Inferior parietal cortex (tissue), 1 donor: ENCODE measurements around the gene DOCK4.

Experiments
- DNase-seq: peaks from one replicate; pipeline ENCODE4 v3.0.0-alpha.2; 2016; ENCODE audit errors: extremely low spot score

Gene DOCK4

GRCh38 chr7:112012242-112012641 is 194.0 kb downstream of the DOCK4 start:
- no peak for DNase-seq

DNA sequence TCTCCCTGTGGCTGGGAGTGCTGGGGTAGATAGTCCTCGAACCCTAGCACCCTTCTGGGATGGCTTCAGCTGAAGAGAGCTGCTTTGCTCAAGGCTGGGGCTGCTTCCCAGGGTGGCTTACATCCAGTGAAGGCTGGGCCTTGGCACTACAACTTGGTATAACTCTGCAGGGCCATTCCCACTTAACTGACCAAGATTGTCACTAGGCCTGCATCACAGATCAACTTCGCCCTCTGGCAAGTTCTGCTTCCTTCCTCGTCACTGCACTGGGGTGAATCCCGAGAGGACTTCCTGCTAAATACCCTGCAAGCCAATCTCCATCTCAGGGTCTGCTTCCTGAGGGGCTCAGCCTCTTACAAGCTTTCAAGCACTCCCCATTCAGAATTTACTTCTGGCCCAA is 195.2 kb downstream of the DOCK4 start:
- DNase-seq, result no peak

DNA sequence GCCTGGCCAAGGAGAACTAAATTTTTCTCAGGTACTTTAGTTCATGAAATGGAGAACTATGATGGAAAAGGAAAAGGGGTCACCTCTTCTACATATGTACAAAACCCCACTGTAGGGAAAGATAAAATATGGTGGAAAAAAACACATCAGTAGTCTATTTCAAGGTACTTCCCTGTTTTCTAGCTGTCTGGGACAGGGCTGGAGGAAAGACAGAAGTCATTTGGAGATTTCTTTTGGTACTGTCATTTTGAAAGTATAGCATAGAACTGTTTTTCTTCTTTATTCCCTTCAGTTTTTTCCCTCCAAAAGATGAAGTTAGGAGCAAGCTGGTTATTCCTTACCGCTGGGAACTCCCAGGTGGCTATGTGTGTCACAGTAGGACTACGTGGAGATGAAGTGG is 196.1 kb downstream of the DOCK4 start:
- DNase-seq, result no peak

DNA sequence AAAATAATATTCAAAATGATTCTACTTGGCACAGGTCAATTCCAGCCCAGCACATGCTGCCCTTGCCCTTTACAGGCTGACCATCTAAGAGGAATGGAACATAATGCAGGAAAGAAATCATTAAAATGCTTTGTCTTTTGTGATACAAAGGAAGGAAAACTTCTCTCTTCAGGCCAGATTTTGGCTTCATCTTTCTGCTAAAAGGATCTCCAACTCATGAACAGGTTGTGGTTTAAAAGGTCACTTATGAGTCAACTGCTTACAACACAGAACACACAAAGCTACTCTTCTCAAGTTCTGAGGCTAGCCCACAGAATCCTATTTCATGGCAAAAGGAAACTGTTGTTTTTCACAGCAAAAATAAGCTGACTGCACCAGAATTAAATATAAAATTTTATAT is 197.1 kb downstream of the DOCK4 start:
- no peak for DNase-seq

GRCh38 chr7:112007185-112007584 is 199.0 kb downstream of the DOCK4 start:
- no peak for DNase-seq

- DNase-seq, result no peak
Measured at GRCh38 chr7:112006071-112006470, 200.1 kb downstream of the DOCK4 start.

DNA sequence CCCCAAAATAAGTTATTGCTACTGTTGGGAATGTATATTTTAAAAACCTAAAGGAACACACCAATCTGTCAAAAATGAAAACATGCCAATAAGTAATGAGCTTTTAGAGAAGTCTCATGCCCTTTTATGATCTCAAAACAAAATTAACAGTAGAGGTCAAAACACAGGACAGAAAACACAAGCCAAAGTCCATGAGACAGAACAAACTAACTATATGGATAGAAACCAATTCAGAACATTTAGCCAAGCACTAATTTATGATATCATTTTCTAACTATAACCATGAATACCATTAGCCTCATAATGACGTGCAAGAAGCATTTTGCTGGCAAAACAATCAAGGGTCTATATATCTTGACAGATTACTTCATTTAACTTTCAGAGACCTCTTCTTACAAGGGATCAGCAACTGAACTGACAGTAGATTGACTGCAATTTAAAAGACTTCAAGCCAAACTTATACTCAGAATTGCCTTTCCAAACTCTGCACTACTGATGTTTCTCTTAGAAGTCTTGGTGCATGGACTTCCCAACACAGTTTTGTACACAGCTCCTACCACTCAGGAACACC is 200.9 kb downstream of the DOCK4 start:
- DNase-seq, result no peak

DNA sequence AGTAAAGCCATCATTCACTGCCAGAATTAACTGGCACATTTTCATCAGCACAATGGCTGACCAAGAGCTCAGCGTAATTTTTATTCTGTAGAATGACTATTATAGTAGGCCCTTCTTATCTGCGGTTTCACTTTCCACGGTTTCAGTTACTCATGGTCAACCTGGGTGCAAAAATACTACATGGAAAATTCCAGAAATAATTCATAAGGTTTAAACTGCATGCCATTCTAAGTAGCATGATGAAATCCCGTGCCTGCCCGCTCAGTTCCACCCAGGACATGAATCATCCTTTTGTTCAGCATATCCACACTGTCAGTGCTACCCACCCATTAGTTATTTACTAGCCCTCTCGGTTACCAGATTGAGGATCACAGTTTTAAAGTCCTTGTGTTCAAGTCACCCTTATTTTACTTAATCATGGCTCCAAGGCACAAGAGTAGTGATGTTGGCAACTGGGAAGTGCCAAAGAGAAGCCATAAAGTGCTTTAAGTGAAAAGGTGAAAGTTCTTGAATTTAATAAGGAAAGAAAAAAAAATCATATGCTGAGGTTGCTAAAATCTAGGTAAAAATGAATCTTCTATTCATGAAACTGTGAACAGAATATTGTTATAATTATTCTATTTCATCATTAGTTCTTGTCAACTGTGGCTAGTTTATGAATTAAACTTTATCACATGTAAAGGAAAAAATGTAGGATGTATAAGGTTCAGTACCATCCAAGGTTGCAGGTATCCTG is 204.9 kb downstream of the DOCK4 start:
- no peak for DNase-seq

- DNase-seq, result no peak
Measured at GRCh38 chr7:111998326-111998725, 207.9 kb downstream of the DOCK4 start.

GRCh38 chr7:111997546-111997945 is 208.7 kb downstream of the DOCK4 start:
- DNase-seq, result no peak

GRCh38 chr7:111992601-111993000 is 213.6 kb downstream of the DOCK4 start:
- DNase-seq, result no peak

- no peak for DNase-seq
Measured at GRCh38 chr7:111990643-111991042, 215.6 kb downstream of the DOCK4 start.

DNA sequence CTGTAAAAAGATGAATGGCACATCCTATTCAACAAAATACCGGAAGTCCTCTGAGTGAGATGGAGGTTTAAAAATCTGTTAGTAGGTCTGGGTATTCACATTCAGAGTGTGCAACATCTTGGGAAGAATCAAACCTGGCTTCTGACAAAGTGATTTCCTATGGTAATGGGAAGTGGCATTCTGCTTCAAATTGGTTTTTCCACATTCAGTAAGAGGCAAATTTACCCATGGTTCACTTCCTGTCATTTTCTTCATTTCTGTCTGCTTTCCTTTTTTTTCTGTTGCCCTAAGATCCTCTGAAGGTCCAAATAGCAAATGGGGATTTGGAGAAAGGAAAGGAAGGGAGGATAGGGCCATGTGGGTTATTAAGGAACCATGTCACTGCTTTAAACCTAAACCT is 218.3 kb downstream of the DOCK4 start:
- DNase-seq, result no peak

DNA sequence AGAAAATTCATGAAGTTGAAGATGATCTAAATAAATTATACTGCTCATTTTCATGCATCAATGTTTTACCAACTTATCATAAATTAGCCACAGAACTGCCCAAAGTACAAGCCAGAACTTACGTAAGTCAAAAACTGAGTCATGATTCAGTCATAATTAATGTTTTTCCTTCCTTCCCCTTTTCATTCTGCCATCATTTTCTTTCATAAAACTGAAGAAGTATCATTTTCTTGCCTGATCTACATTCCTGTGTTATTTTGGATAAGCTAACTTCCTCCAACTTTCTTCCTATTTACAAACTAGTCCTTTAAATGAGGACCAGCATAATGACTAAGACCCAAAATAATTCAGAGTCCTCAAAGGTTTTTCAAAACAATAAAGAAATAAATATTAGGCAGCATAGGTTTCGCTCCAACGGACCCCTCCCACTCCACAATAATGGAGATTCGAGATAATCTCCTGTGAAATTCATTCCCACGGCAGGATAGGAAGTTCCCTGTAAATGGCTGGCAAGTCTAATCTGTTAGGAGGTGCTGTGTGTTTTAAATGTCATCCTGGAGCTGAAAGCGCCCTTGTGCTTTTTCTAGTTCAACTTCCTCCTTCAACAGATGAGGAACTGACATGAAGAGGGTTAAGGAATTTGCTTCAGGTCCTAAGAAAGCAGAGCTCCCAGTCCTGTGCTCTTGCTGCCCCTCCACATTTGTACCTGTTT is 218.9 kb downstream of the DOCK4 start:
- DNase-seq, result no peak

- no peak for DNase-seq
Measured at GRCh38 chr7:111986601-111987000, 219.6 kb downstream of the DOCK4 start.

- DNase-seq, result no peak
Measured at GRCh38 chr7:111985798-111986197, 220.4 kb downstream of the DOCK4 start.

DNA sequence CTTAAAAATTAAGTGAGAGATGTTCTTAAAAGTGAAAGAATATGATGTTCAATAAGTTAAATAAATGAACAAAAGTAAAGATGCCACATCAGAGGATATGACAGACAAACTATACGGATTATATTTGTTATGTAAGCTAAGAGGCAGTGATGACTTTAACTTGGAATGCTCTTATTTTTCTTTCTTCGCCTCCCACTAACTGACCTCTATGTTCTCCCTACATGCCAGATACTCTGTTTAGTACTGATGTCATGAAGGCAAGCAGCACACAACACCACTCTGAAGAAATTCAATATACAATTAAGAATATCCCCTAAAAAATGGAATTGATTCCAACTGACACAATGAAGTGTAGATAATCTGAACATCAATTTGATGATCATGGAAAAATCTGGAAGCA is 223.4 kb downstream of the DOCK4 start:
- no peak for DNase-seq

GRCh38 chr7:111982133-111982532 is 224.1 kb downstream of the DOCK4 start:
- DNase-seq, result no peak

- DNase-seq, result no peak
Measured at GRCh38 chr7:111980725-111981124, 225.5 kb downstream of the DOCK4 start.

DNA sequence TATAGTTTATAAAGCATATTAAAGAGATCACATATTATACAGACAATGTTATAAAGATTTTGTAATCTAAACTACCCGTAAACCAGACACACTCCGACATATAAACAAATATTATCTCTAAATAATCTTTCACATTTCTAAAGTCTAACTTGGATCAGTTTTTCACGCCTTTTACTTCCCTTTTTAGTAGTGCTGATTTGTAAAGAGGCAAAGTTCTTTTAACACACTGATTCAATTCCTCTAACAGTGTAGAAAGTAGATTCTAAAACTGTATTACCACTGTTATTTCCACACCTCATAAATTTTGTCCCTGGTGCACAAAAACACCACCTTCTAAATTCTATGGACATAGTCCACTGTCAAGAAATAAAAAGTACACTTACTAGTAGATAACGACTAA is 230.9 kb downstream of the DOCK4 start:
- DNase-seq, result no peak

- DNase-seq, result no peak
Measured at GRCh38 chr7:111960984-111961383, 245.2 kb downstream of the DOCK4 start.

DNA sequence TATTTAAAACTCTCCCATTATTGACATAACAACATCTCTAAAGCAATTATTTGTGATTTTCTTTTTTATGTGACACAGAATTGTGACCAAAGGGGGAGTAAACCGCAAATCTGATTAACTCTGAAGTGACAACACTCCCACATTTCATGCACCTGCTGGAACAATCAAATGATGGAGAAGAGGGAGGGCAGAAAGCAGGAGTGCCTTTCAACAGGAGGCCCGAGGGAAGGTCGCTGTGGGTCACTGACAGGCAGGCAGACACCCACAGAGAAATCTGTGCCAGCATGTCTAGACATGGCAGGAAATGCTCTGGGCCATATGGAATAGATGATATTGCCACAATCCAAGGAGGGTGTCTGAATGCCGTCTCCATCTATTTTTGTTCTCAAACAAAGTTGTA is 247.3 kb downstream of the DOCK4 start:
- DNase-seq, result no peak

- DNase-seq, result no peak
Measured at GRCh38 chr7:111958431-111958830, 247.8 kb downstream of the DOCK4 start.
